Karpas-422 (cell line): Measurements from ENCODE around the gene RLN3. TPM values are rescaled to one million over a fixed set of nuclear protein-coding genes. Genes with fewer than 3 reads are reported as not detected.
"Not testable (repeated sequence)": the region's sequence is repeated elsewhere in the genome, so short reads cannot be mapped to it uniquely, and the experiment has no call there.

Experiments used
- DNase-seq: peaks from one replicate; pipeline ENCODE4 v3.0.0-alpha.2; 2015
- H2AFZ ChIP-seq: fragments of 200-600 bp; sonication (generic); 2 replicates; pipeline ENCODE4 v1.6.1; 2014; ENCODE audit warnings: antibody characterized with exemption, low read length, mixed read lengths
- H3K27ac ChIP-seq: fragments of 200-600 bp; sonication (generic); 2 replicates; pipeline ENCODE4 v1.5.1; 2014; ENCODE audit warnings: mild to moderate bottlenecking, low read length, moderate library complexity
- H3K27me3 ChIP-seq: fragments of 200-600 bp; sonication (generic); 2 replicates; pipeline ENCODE4 v1.6.1; 2014; ENCODE audit warnings: low read length, mixed read lengths
- H3K36me3 ChIP-seq: fragments of 200-600 bp; sonication (generic); 2 replicates; pipeline ENCODE4 v1.6.1; 2014; ENCODE audit warnings: low read length, mixed read lengths; ENCODE audit not compliant: insufficient read depth
- H3K4me1 ChIP-seq: fragments of 200-600 bp; sonication (generic); 2 replicates; pipeline ENCODE4 v1.6.1; 2014; ENCODE audit warnings: mild to moderate bottlenecking, low read length, mixed read lengths
- H3K4me2 ChIP-seq: fragments of 200-600 bp; sonication (generic); 2 replicates; pipeline ENCODE4 v1.6.1; 2014; ENCODE audit warnings: low read length, low read depth, mild to moderate bottlenecking; ENCODE audit not compliant: poor library complexity, severe bottlenecking
- H3K4me3 ChIP-seq: fragments of 200-600 bp; sonication (generic); 2 replicates; pipeline ENCODE4 v1.5.1; 2014; ENCODE audit warnings: mild to moderate bottlenecking, antibody characterized with exemption, low read length, mixed read lengths
- H3K79me2 ChIP-seq: fragments of 200-600 bp; sonication (generic); 2 replicates; pipeline ENCODE4 v1.6.1; 2014; ENCODE audit warnings: mild to moderate bottlenecking, low read length, mixed read lengths
- H3K9ac ChIP-seq: fragments of 200-600 bp; sonication (generic); 2 replicates; pipeline ENCODE4 v1.6.0; 2014; ENCODE audit warnings: low read length
- H3K9me2 ChIP-seq: fragments of 200-600 bp; sonication (generic), shearing (Covaris generic); replicated peaks from 2 replicates; pipeline ENCODE4 v1.6.0; 2014; ENCODE audit warnings: mild to moderate bottlenecking, low read length, moderate library complexity; ENCODE audit not compliant: insufficient read depth
- H3K9me3 ChIP-seq: fragments of 300-700, 200-600 bp; sonication (generic); 2 replicates; pipeline ENCODE4 v1.6.1; 2014; ENCODE audit warnings: low read length, mixed read lengths
- H4K20me1 ChIP-seq: fragments of 200-600 bp; sonication (generic); 2 replicates; pipeline ENCODE4 v1.6.1; 2014; ENCODE audit warnings: mild to moderate bottlenecking, antibody characterized with exemption, low read length, low read depth; ENCODE audit not compliant: insufficient read depth
- total RNA-seq: library from RNA; depleted of rRNA; stranded (reverse); fragments of >200 nt; shearing (Covaris generic); gene quantifications from 2 replicates; pipeline ENCODE4 v1.2.3, GENCODE V29; 2014; ENCODE audit warnings: low replicate concordance

Gene RLN3
- total RNA-seq, 1 experiment from 2014 or later: not detected

DNA sequence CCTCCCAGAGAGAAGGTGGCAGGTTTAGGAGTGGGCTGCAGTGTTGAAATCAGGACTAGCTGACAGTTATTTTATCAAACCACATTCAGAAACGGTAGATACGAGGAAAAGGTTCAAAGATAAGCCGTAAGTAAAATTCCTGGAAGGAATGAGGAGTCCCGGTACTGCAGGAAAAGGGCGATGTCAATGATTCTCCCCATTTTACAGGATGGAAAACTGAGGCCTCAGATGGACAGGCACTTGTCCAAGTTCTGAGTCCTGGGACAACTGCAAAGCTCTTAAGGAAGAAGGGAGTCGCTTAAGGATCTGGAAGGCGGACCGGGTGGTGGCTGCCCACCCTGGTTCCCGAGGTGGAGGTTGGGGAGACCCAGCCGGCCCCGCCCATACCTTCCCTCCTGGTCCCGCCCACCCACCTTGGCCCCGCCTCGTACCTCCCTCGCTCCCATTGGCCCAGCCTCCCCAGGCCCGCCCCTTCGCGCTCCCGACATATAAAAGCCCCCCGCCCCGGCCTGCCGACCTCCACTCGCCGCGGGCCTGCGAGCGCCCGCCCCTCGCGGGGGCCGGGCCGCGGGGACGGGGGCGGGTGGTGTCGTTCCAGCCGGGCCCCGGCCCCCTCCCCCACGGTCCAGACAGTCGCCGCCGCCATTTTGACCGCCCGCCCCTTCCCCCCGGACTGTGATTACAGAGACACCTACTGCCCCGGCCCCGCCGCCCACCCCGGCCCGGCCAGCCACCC lies 22.4 kb upstream of the RLN3 start:
- H3K36me3 ChIP-seq: no peaks in the 10 kb centered on the region
- no peaks in the 10 kb centered on the region for H3K9me2 ChIP-seq
- H3K4me2 ChIP-seq: peak overlapping the region; percentile 93
- DNase-seq: peak; percentile 96
- peaks cover 30% of the 10 kb centered on the region for H3K79me2 ChIP-seq
- H3K9me3 ChIP-seq: no peaks in the 10 kb centered on the region
- peaks cover 30% of the 10 kb centered on the region for H3K4me1 ChIP-seq
- H4K20me1 ChIP-seq: no peaks in the 10 kb centered on the region
- H3K27me3 ChIP-seq: no peaks in the 10 kb centered on the region
- H2AFZ ChIP-seq: peak overlapping the region; percentile 66
- peak overlapping the region; percentile 81 for H3K4me3 ChIP-seq
- H3K27ac ChIP-seq: peak overlapping the region; percentile 87
- H3K9ac ChIP-seq: peak overlapping the region; percentile 98

DNA sequence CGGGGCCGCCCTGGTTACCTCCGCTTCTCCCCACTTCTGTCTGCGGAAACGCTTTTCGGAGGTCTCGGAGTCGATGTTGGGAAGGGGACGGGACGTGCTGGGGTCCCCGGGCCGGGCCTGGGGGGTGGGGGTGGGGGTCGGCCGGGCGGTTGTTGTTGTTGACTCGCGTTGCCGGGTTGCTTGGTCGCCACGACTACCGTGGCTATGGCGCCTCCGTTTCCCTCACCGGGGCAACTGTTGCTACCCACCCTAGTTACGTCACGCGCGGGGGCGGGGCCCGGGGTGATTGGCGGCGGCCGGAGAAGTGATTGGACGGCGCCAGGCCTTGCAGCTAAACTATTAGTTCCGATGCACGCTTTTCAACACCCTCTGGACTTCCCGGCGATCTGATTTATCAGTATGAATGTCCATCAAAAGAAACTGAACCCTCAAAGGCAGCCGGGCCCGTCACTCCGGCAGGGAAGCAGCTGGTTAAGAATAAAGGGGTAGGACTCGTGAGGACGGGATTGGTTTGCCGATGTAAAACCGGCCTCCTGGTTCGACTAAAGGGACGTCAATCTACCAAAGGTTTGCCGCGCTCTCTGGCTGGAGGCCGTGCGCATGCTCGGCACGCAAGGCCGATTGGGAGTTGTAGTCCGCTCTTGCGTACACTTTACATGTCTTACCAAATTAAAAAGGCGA lies 21.7 kb upstream of the RLN3 start, which contains the start of gene RFX1:
Gene RFX1 (minus strand): TSS at position 236 of the 681 bp plus-strand sequence. CDS start 12,477 bp downstream, outside the sequence.
- H3K79me2 ChIP-seq: peaks cover 23% of the 10 kb centered on the region
- peak within 1 kb of the TSS; percentile 79 for H2AFZ ChIP-seq
- H3K9me3 ChIP-seq: no peaks in the 10 kb centered on the region
- peak within 1 kb of the TSS; percentile 93 for H3K4me2 ChIP-seq
- peak within 1 kb of the TSS; percentile 98 for H3K9ac ChIP-seq
- DNase-seq: peak; percentile 99
- H3K27me3 ChIP-seq: no peaks in the 10 kb centered on the region
- H4K20me1 ChIP-seq: no peaks in the 10 kb centered on the region
- peak within 1 kb of the TSS; percentile 87 for H3K27ac ChIP-seq
- H3K4me3 ChIP-seq: peak within 1 kb of the TSS; percentile 81
- no peaks in the 10 kb centered on the region for H3K36me3 ChIP-seq
- H3K9me2 ChIP-seq: no peaks in the 10 kb centered on the region
- H3K4me1 ChIP-seq: peaks cover 30% of the 10 kb centered on the region

DNA sequence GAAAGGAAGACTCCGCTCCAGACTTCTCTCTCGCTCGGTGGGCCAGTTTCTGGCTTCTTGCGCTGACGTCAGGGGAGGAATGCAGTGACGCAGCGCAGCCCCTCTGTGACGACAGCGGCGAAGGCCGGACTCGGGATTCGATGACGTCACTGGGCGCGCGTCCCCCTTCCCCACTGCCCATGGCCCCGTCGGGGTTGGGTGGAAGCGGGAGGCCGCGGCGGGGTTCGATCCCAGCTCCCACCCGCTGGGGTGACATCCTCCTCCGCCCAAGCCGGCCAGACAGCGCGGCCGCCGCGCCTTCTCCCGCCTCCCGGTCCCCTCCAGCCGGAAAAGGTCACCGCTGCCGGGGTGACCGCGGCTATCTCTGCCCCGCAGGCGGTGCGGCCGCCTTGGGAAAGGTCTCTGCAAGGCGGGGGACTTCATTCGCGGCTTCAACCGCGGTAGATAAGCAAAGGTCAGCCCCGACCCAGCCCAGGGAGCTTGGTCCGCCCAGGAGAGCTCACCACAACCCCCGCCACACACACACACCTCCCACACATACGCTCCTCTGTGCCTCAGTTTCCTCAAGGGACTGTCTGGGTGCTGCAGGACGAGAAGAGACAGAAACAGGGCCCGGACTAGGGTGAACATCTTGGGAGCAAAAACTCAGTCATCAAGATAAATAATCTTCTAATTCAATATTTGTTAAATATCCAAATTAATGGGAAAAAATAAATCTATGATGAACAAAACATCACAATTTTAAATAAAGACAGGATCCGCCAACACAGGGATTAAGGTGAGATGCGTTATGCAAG lies 21.0 kb upstream of the RLN3 start:
- Histone ChIP-seq H3K36me3 (no peaks in the 10 kb centered on the region), H3K4me2 (peak overlapping the region; percentile 93), H3K79me2 (peaks cover 18% of the 10 kb centered on the region), H3K27ac (peak overlapping the region; percentile 87; the same call in 1 of the 2 replicates), H3K9me2 (no peaks in the 10 kb centered on the region), H3K9ac (peak overlapping the region; percentile 98), H3K4me1 (peaks cover 30% of the 10 kb centered on the region), H2AFZ (peak overlapping the region; percentile 79; the same call in 1 of the 2 replicates), H4K20me1 (no peaks in the 10 kb centered on the region), H3K4me3 (peak overlapping the region; percentile 81), H3K9me3 (no peaks in the 10 kb centered on the region), H3K27me3 (no peaks in the 10 kb centered on the region)
- peak; percentile 59 for DNase-seq

DNA sequence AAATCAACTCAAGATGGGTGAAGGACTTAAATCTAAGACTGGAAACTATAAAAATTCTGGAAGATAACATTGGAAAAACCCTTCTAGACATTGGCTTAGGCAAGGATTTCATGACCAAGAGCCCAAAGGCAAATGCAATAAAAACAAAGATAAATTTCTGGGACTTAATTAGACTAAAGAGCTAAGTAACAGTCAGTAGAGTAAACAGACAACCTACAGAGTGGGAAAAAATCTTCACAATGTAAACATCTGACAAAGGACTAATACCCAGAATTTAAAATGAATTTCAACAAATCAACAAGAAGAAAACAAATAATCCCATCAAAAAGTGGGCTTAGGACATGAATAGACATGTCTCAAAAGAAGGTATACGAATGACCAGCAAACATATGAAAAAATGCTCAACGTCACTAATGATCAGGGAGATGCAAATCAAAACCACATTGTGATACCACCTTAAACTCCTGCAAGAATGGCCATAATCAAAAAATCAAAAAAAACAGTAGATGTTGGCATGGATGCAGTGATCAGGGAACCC lies 15.5 kb upstream of the RLN3 start:
- Histone ChIP-seq H3K4me1 (peaks cover 16% of the 10 kb centered on the region), H3K4me2 (no peak overlapping the region), H3K9me3 (no peaks in the 10 kb centered on the region), H4K20me1 (no peaks in the 10 kb centered on the region), H3K36me3 (no peaks in the 10 kb centered on the region), H3K27ac (no peak overlapping the region), H3K9ac (no peak overlapping the region), H3K27me3 (no peaks in the 10 kb centered on the region), H3K4me3 (no peak overlapping the region), H3K9me2 (no peaks in the 10 kb centered on the region), H2AFZ (no peak overlapping the region), H3K79me2 (no peaks in the 10 kb centered on the region)
- no peak for DNase-seq

DNA sequence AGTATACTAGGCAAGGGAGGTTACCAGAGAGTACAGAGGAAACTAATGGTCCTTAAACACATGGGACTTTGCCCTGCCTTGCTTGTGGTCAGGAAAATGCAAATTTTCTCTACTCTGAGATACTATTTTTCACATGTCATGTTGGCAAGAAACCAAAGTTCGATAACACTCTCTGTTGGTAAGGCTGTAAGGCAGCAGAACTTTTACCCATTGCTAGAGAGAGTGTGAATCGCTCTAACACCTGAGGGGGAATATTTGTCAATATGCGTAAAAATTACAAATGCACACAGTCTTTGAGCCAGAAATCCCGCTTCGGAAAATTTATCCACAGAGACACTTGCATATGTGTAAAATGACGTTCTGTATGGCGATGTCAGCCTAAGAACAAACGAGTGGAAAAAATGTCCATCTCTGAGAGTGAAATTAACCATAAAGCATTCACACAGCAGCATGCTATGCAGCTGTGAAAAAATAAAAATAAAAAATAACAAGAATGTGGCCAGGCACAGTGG lies 12.4 kb upstream of the RLN3 start:
- H3K4me3 ChIP-seq: peak overlapping the region; percentile 16; the same call in 1 of the 2 replicates
- H3K9me3 ChIP-seq: no peaks in the 10 kb centered on the region
- no peaks in the 10 kb centered on the region for H3K27me3 ChIP-seq
- H3K4me1 ChIP-seq: peaks cover 31% of the 10 kb centered on the region
- no peaks in the 10 kb centered on the region for H3K36me3 ChIP-seq
- H3K9ac ChIP-seq: no peak overlapping the region
- no peaks in the 10 kb centered on the region for H3K9me2 ChIP-seq
- H3K27ac ChIP-seq: no peak overlapping the region
- H2AFZ ChIP-seq: no peak overlapping the region
- H3K79me2 ChIP-seq: no peaks in the 10 kb centered on the region
- no peaks in the 10 kb centered on the region for H4K20me1 ChIP-seq
- peak overlapping the region; percentile 56 for H3K4me2 ChIP-seq
- peak; percentile 84 for DNase-seq

DNA sequence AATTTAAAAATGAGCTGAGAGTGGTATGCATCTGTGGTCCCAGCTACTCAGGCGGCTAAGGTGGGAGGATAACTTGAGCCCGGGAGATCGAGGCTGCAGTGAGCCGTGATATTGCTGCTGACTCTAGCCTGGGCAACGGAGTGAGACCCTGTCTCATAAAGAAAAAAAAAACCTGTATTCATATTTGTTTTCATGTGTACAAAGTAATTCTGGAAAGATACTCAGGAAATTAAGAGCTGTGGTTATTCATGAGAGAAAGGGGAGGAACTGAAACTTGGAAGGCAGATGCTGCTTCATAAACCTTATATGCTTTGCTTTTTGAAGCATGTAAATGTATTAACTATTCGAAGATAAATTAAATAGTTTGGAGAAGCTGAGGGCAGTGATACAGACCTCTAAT lies 8.8 kb upstream of the RLN3 start:
- peak overlapping the region; percentile 62 for H3K4me2 ChIP-seq
- no peaks in the 10 kb centered on the region for H3K27me3 ChIP-seq
- no peaks in the 10 kb centered on the region for H3K79me2 ChIP-seq
- H4K20me1 ChIP-seq: no peaks in the 10 kb centered on the region
- H2AFZ ChIP-seq: no peak overlapping the region
- peak; percentile 70 for DNase-seq
- H3K36me3 ChIP-seq: no peaks in the 10 kb centered on the region
- H3K9me2 ChIP-seq: no peaks in the 10 kb centered on the region
- 0 out of 2 replicates have a peak overlapping the region, but pooled peaks have one; percentile 32 for H3K4me3 ChIP-seq
- H3K27ac ChIP-seq: no peak overlapping the region
- no peaks in the 10 kb centered on the region for H3K9me3 ChIP-seq
- peaks cover 34% of the 10 kb centered on the region for H3K4me1 ChIP-seq
- 0 out of 2 replicates have a peak overlapping the region, but pooled peaks have one; percentile 24 for H3K9ac ChIP-seq

DNA sequence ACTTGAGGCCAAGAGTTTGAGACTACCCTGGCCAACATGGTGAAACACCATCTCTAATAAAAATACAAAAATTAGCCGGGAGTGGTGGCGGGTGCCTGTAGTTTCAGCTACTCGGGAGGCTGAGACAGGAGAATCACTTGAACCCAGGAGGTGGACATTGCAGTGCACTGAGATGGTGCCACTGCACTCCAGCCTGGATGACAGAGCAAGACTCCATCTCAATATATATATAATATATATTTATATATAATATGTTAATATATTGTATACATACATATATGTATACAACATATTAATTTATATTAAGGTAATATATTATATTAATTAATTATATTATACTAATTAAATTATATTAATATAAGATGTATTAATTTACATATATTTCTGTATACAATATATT lies 8.2 kb upstream of the RLN3 start:
- not testable (repeated sequence) for H3K27ac ChIP-seq, H2AFZ ChIP-seq, H3K36me3 ChIP-seq, H4K20me1 ChIP-seq, H3K79me2 ChIP-seq, H3K9me2 ChIP-seq, H3K9ac ChIP-seq, H3K4me3 ChIP-seq, DNase-seq, H3K4me2 ChIP-seq, H3K9me3 ChIP-seq, H3K27me3 ChIP-seq
- H3K4me1 ChIP-seq: peaks cover 31% of the 10 kb centered on the region
